Fibroblast of the aortic adventitia (primary cell): ENCODE measurements around the gene CYP27A1. TPM values are rescaled to one million over a fixed set of nuclear protein-coding genes. Genes with fewer than 3 reads are reported as not detected.
"Not testable (repeated sequence)": the region's sequence is repeated elsewhere in the genome, so short reads cannot be mapped to it uniquely, and the experiment has no call there.

Experiments used
- DNase-seq: peaks from one replicate; pipeline ENCODE4 v3.0.0-alpha.2; 2010; ENCODE audit warnings: low read depth
- H3K4me3 ChIP-seq: 2 replicates; pipeline ENCODE4 v1.5.1; 2011; ENCODE audit warnings: low read depth, mild to moderate bottlenecking, control low read depth, low read length, moderate library complexity
- CTCF ChIP-seq: IDR thresholded peaks from 2 replicates; pipeline ENCODE4 v1.5.1; 2011; ENCODE audit warnings: mild to moderate bottlenecking, low read length, control low read depth, inconsistent platforms; ENCODE audit not compliant: insufficient read depth
- total RNA-seq: library from RNA; depleted of rRNA; stranded (reverse); fragments of >200 nt; gene quantifications from 2 replicates; pipeline ENCODE4 v1.2.3, GENCODE V29; 2012; ENCODE audit warnings: low replicate concordance

CYP27A1 gene
- total RNA-seq, 1 donor, result 10.5 TPM

- DNase-seq, result no peak
- H3K4me3 ChIP-seq, result no peak overlapping the region
- no peak for TF ChIP-seq CTCF
Measured at GRCh38 chr2:218834685-218835084, 52.7 kb downstream of the CYP27A1 start.

- no peak overlapping the region for H3K4me3 ChIP-seq
- no peak for TF ChIP-seq CTCF
- DNase-seq, result no peak
Measured at GRCh38 chr2:218837495-218837894, 55.5 kb downstream of the CYP27A1 start.

- peak; percentile 82 for DNase-seq
- H3K4me3 ChIP-seq, result no peak overlapping the region
- no peak for TF ChIP-seq CTCF
Measured at GRCh38 chr2:218839430-218839829, 57.5 kb downstream of the CYP27A1 start.

GRCh38 chr2:218839888-218840287, 57.9 kb downstream of the CYP27A1 start:
- no peak for DNase-seq

GRCh38 chr2:218844334-218844733, 62.4 kb downstream of the CYP27A1 start:
- DNase-seq, H3K4me3 ChIP-seq: not testable (repeated sequence)

More at GRCh38 chr2:218839888-218840287, 57.9 kb downstream of the CYP27A1 start:
- no peak for TF ChIP-seq CTCF
- H3K4me3 ChIP-seq, result no peak overlapping the region

GRCh38 chr2:218846963-218847362, 65.0 kb downstream of the CYP27A1 start:
- H3K4me3 ChIP-seq, DNase-seq: not testable (repeated sequence)

- H3K4me3 ChIP-seq, result no peak overlapping the region
- DNase-seq, result no peak
- no peak for TF ChIP-seq CTCF
Measured at GRCh38 chr2:218849721-218850120, 67.8 kb downstream of the CYP27A1 start.

- TF ChIP-seq CTCF, result no peak
- no peak overlapping the region for H3K4me3 ChIP-seq
- DNase-seq, result no peak
Measured at GRCh38 chr2:218850796-218851195, 68.8 kb downstream of the CYP27A1 start.
